ENCODE data around the gene ANKRD34C. TPM values are rescaled to one million over a fixed set of nuclear protein-coding genes. Genes with fewer than 3 reads are reported as not detected.

The ANKRD34C gene
- total and polyA plus RNA-seq, 9 of the 15 experiments (the other 6 are each of a cell fraction or from before 2014, with no cell fraction given) = 0.01 TPM; not detected in 8

DNA sequence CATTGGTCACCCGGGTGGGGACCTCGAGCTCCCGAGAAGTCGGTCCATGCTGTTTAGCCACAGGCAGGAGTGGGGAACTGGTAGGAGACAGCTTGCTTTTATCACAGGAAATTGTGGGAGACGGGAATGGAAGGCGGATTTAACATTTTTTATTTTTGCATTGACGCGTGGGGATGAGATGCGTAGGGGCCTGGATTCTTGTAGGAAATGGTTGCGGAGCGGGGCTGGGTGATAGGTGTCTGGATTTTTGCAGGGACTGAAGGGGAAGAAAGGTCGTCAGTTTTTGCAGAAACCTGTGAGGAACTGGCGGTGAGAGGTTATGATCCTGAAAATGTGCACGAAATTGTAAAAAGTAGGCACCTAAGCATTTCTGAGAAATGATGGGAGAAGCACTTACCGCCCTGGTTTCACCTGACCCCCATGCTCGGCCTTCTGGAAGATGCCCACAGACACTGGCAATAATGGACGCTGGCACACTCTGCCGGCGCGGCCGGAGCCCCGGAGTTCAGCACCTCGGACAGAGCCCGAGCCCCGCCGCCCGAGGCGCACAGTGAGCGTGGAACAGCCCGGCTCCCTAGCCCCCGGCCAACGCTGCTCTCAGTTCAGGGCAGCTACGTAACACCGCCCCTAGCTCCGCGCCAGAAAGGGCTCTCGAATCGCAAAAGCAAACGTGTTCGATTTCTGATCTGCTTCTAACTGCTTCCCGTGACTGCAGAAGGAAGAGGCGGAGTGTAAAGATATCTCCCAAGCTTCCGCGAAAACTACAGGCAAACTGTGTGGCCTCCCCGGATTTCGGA is 928 bp downstream of the ANKRD34C start:
- no peaks in the 10 kb centered on the region for H3K9me3 ChIP-seq (replicated peaks; ENCODE audit: control insufficient read depth, insufficient read depth, low read depth, low read length)
- FAIRE-seq (no peak), DNase-seq (ENCODE audit: extremely low read depth in 1 of 4, low spot score in 3 of 4) (peak; percentile 32 to 60 (median 55)), ATAC-seq (peak; percentile 91)
- H3K79me2 ChIP-seq (ENCODE audit: control insufficient read depth, insufficient read depth, low read length) = no peaks in the 10 kb centered on the region
- peaks cover 0 to 4% of the 10 kb centered on the region in 2 experiments; a peak in 1 of 5 replicates for H3K4me1 ChIP-seq (replicated peaks in 1 of 2; ENCODE audit: control insufficient read depth in 2 of 2, insufficient read depth in 2 of 2, low read length in 2 of 2)
- ChIA-PET CTCF (ENCODE audit: low intra/inter-chr PET ratio) (no interaction called here), POLR2A (no interaction called here)
- H3K36me3 ChIP-seq (ENCODE audit: control insufficient read depth, insufficient read depth, low read length) = no peaks in the 10 kb centered on the region
- in situ Hi-C loops (cut with MboI) = no loop called here
- no peak overlapping the region for H2AFZ ChIP-seq (ENCODE audit: low read depth, low read length)
- no peak overlapping the region for H3K9ac ChIP-seq (ENCODE audit: insufficient read depth in 1 of 2, low read depth in 2 of 2, low read length in 2 of 2)
- no peaks in the 10 kb centered on the region for H3K9me1 ChIP-seq (ENCODE audit: control insufficient read depth, insufficient read depth, low read length)
- no peaks in the 10 kb centered on the region; the same call in 1 of the 2 replicates for H4K20me1 ChIP-seq (replicated peaks; ENCODE audit: control insufficient read depth, insufficient read depth, low read length)
- intact Hi-C loops (cut with micrococcal nuclease) = no loop called here
- no peak overlapping the region for H3K27ac ChIP-seq (ENCODE audit: extremely low read depth, low read depth, low read length)
- no peak overlapping the region for H3K4me2 ChIP-seq (ENCODE audit: insufficient read depth, low read length)
- H3K4me3 ChIP-seq = no peak overlapping the region
- no TSS peak for BruUV-seq (replicated peaks)
- WGBS (ENCODE audit: insufficient coverage, low coverage, missing lambda C conversion rate) = 6% methylated on average over 45 of the region's 46 CpGs
- peaks cover 17 to 28% of the 10 kb centered on the region in 2 experiments; a peak in 4 of 5 replicates for H3K27me3 ChIP-seq (ENCODE audit: control insufficient read depth in 2 of 2, insufficient read depth in 2 of 2, low read length in 2 of 2)
- TF ChIP-seq EHMT2 (IDR thresholded peaks at IDR 0.05) (peak; percentile 95), MIER1 (IDR thresholded peaks at IDR 0.05; ENCODE audit: low read depth) (peak; percentile 92), ZNF384 (IDR thresholded peaks at IDR 0.05; ENCODE audit: low read depth, low read length) (no peak), FOXP1 (CRISPR knock-in tag; IDR thresholded peaks at IDR 0.05) (peak; percentile 41; the same call in 1 of the 2 replicates), ZNF354B (CRISPR knock-in tag; IDR thresholded peaks at IDR 0.05) (no peak)
- TF ChIP-seq, protein P1, sequence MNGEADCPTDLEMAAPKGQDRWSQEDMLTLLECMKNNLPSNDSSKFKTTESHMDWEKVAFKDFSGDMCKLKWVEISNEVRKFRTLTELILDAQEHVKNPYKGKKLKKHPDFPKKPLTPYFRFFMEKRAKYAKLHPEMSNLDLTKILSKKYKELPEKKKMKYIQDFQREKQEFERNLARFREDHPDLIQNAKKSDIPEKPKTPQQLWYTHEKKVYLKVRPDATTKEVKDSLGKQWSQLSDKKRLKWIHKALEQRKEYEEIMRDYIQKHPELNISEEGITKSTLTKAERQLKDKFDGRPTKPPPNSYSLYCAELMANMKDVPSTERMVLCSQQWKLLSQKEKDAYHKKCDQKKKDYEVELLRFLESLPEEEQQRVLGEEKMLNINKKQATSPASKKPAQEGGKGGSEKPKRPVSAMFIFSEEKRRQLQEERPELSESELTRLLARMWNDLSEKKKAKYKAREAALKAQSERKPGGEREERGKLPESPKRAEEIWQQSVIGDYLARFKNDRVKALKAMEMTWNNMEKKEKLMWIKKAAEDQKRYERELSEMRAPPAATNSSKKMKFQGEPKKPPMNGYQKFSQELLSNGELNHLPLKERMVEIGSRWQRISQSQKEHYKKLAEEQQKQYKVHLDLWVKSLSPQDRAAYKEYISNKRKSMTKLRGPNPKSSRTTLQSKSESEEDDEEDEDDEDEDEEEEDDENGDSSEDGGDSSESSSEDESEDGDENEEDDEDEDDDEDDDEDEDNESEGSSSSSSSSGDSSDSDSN (IDR thresholded peaks at IDR 0.05; ENCODE audit: borderline replicate concordance in 1 of 2, low read depth in 2 of 2, low read length in 2 of 2) = no peak
- TF ChIP-seq, protein P2, sequence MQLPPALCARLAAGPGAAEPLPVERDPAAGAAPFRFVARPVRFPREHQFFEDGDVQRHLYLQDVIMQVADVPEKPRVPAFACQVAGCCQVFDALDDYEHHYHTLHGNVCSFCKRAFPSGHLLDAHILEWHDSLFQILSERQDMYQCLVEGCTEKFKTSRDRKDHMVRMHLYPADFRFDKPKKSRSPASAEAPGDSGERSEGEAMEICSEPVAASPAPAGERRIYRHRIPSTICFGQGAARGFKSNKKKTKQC (CRISPR knock-in tag; IDR thresholded peaks at IDR 0.05) = 0 out of 2 replicates have a peak, but pooled peaks have one; percentile 48
- TF ChIP-seq, protein P3, sequence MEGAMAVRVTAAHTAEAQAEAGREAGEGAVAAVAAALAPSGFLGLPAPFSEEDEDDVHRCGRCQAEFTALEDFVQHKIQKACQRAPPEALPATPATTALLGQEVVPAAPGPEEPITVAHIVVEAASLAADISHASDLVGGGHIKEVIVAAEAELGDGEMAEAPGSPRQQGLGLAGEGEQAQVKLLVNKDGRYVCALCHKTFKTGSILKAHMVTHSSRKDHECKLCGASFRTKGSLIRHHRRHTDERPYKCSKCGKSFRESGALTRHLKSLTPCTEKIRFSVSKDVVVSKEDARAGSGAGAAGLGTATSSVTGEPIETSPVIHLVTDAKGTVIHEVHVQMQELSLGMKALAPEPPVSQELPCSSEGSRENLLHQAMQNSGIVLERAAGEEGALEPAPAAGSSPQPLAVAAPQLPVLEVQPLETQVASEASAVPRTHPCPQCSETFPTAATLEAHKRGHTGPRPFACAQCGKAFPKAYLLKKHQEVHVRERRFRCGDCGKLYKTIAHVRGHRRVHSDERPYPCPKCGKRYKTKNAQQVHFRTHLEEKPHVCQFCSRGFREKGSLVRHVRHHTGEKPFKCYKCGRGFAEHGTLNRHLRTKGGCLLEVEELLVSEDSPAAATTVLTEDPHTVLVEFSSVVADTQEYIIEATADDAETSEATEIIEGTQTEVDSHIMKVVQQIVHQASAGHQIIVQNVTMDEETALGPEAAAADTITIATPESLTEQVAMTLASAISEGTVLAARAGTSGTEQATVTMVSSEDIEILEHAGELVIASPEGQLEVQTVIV (CRISPR knock-in tag; IDR thresholded peaks at IDR 0.05; ENCODE audit: borderline replicate concordance) = no peak
- TF ChIP-seq, protein P4, sequence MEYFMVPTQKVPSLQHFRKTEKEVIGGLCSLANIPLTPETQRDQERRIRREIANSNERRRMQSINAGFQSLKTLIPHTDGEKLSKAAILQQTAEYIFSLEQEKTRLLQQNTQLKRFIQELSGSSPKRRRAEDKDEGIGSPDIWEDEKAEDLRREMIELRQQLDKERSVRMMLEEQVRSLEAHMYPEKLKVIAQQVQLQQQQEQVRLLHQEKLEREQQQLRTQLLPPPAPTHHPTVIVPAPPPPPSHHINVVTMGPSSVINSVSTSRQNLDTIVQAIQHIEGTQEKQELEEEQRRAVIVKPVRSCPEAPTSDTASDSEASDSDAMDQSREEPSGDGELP (CRISPR knock-in tag; IDR thresholded peaks at IDR 0.05; ENCODE audit: borderline replicate concordance) = 0 out of 2 replicates have a peak, but pooled peaks have one; percentile 24
- TF ChIP-seq, protein P5, sequence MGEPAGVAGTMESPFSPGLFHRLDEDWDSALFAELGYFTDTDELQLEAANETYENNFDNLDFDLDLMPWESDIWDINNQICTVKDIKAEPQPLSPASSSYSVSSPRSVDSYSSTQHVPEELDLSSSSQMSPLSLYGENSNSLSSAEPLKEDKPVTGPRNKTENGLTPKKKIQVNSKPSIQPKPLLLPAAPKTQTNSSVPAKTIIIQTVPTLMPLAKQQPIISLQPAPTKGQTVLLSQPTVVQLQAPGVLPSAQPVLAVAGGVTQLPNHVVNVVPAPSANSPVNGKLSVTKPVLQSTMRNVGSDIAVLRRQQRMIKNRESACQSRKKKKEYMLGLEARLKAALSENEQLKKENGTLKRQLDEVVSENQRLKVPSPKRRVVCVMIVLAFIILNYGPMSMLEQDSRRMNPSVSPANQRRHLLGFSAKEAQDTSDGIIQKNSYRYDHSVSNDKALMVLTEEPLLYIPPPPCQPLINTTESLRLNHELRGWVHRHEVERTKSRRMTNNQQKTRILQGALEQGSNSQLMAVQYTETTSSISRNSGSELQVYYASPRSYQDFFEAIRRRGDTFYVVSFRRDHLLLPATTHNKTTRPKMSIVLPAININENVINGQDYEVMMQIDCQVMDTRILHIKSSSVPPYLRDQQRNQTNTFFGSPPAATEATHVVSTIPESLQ (CRISPR knock-in tag; IDR thresholded peaks at IDR 0.05) = 0 out of 2 replicates have a peak, but pooled peaks have one; percentile 42

Data from K562 (cell line).